PFSK-1 (cell line): Measurements from ENCODE around the gene CASQ1.

ENCODE experiments used
- FOXP2 ChIP-seq: optimal IDR thresholded peaks from 2 replicates; pipeline ENCODE3; 2011; ENCODE audit warnings: borderline replicate concordance, control low read depth, inconsistent platforms; ENCODE audit not compliant: insufficient read depth; ENCODE audit errors: extremely low read length, extremely low read depth
- POLR2AphosphoS5 ChIP-seq: IDR thresholded peaks from 2 replicates; pipeline ENCODE4 v1.6.1; 2012; ENCODE audit warnings: low read depth, mild to moderate bottlenecking, control low read depth, low read length, moderate library complexity
- SIN3A ChIP-seq: IDR thresholded peaks from 2 replicates; pipeline ENCODE4 v1.6.1; 2012; ENCODE audit warnings: mild to moderate bottlenecking, low read length, moderate library complexity, borderline replicate concordance; ENCODE audit not compliant: insufficient read depth
- TAF1 ChIP-seq: IDR thresholded peaks from 2 replicates; pipeline ENCODE4 v1.6.1; 2012; ENCODE audit warnings: low read length, control low read depth, borderline replicate concordance; ENCODE audit not compliant: insufficient read depth
- TF ChIP-seq, protein P1 (sequence below), 2 experiments: IDR thresholded peaks; 2 replicates each; pipeline versions ENCODE4 v1.6.1 to v1.8.0; 2011 to 2012; ENCODE audit warnings: low read depth in 2 of 2, low read length in 2 of 2, control low read depth in 1 of 2, inconsistent platforms in 1 of 2, mild to moderate bottlenecking in 1 of 2, moderate library complexity in 1 of 2; ENCODE audit not compliant: insufficient read depth in 1 of 2

Gene CASQ1

GRCh38 chr1:160149233-160149632 lies 41.1 kb upstream of the CASQ1 start:
- TF ChIP-seq POLR2AphosphoS5 (no peak), SIN3A (no peak), FOXP2 (no peak), TAF1 (no peak)
- TF ChIP-seq, protein P1, sequence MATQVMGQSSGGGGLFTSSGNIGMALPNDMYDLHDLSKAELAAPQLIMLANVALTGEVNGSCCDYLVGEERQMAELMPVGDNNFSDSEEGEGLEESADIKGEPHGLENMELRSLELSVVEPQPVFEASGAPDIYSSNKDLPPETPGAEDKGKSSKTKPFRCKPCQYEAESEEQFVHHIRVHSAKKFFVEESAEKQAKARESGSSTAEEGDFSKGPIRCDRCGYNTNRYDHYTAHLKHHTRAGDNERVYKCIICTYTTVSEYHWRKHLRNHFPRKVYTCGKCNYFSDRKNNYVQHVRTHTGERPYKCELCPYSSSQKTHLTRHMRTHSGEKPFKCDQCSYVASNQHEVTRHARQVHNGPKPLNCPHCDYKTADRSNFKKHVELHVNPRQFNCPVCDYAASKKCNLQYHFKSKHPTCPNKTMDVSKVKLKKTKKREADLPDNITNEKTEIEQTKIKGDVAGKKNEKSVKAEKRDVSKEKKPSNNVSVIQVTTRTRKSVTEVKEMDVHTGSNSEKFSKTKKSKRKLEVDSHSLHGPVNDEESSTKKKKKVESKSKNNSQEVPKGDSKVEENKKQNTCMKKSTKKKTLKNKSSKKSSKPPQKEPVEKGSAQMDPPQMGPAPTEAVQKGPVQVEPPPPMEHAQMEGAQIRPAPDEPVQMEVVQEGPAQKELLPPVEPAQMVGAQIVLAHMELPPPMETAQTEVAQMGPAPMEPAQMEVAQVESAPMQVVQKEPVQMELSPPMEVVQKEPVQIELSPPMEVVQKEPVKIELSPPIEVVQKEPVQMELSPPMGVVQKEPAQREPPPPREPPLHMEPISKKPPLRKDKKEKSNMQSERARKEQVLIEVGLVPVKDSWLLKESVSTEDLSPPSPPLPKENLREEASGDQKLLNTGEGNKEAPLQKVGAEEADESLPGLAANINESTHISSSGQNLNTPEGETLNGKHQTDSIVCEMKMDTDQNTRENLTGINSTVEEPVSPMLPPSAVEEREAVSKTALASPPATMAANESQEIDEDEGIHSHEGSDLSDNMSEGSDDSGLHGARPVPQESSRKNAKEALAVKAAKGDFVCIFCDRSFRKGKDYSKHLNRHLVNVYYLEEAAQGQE (IDR thresholded peaks at IDR 0.05; ENCODE audit: insufficient read depth in 1 of 2, low read depth in 2 of 2, low read length in 2 of 2) = no peak

DNA sequence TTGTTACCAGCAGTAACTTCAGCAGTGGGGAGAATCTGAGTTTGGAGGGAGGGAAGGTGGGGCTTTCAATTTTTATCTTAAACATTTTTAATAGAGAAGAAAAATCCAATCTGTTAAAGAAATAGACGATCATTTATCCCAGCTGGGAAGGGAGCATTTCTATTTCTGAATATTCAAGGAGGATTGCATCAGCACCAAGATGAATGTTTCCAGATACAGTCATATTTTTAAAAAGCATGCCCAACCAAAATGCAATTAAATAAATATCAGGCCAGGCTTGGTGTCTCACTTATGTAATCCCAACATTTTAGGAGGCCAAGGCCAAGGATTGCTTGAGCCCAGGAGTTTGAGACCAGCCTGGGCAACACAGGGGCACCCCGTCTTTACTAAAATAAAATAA lies 40.7 kb upstream of the CASQ1 start:
- TF ChIP-seq, protein P1 (IDR thresholded peaks at IDR 0.05; ENCODE audit: insufficient read depth in 1 of 2, low read depth in 2 of 2, low read length in 2 of 2) = no peak
- TF ChIP-seq TAF1 (no peak), SIN3A (no peak), POLR2AphosphoS5 (no peak), FOXP2 (no peak)

DNA sequence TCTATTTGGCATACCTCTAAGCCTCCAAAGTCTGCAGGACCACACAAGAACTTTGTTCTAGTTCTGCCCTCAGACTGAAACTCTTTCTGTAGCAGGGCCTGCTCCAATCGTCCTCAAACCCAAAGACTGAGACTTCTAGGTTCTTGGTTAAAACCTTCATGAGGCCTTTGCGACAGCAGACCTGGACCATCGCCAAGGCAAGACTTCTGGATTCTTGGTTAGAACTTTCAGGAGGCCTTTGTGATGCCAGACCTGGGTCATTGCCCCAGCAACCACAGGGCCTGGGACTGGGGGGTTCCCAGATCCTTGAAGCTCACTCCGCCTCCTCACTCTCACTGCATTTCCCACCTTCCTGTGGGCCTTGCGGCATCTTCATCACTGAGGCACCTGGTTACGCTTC lies 39.1 kb upstream of the CASQ1 start, which contains the start of gene ATP1A4:
Gene ATP1A4, plus strand, starts transcription at position 301 of the 400 bp plus-strand sequence. CDS start 438 bp downstream, outside the sequence.
- TF ChIP-seq SIN3A = no peak
- TF ChIP-seq, protein P1 (IDR thresholded peaks at IDR 0.05; ENCODE audit: insufficient read depth in 1 of 2, low read depth in 2 of 2, low read length in 2 of 2) = no peak

DNA sequence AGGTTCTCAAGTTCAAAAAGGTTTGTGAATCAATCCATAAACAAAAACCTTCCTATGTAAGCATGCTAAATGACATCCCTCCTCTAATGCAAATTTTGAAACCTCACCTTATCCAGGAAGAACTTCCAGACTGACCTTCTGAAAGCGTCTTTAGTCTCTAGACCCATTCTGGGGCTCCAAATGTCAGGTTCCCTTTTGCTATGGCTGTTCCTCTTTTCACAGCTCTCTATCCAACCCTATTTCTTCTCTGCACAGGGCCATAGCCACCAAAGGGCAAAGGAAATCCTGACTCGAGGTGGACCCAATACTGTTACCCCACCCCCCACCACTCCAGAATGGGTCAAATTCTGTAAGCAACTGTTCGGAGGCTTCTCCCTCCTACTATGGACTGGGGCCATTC lies 35.6 kb upstream of the CASQ1 start:
- no peak for TF ChIP-seq SIN3A

- no peak for TF ChIP-seq TAF1
- TF ChIP-seq SIN3A = no peak
- TF ChIP-seq FOXP2 = no peak
- no peak for TF ChIP-seq POLR2AphosphoS5
- TF ChIP-seq, protein P1 (IDR thresholded peaks at IDR 0.05; ENCODE audit: insufficient read depth in 1 of 2, low read depth in 2 of 2, low read length in 2 of 2) = no peak
Observed at GRCh38 chr1:160156361-160156760, 34.0 kb upstream of the CASQ1 start.

GRCh38 chr1:160157174-160157573 lies 33.2 kb upstream of the CASQ1 start:
- TF ChIP-seq, protein P1 (IDR thresholded peaks at IDR 0.05; ENCODE audit: insufficient read depth in 1 of 2, low read depth in 2 of 2, low read length in 2 of 2) = no peak
- no peak for TF ChIP-seq POLR2AphosphoS5
- no peak for TF ChIP-seq SIN3A
- TF ChIP-seq TAF1 = no peak
- TF ChIP-seq FOXP2 = no peak
